Activated naive CD4-positive, alpha-beta T cell (primary cell): ENCODE measurements around the gene SLC12A1.
A peak's percentile ranks its signal among the peaks of the same experiment; 100 is the strongest.

Experiments used
- DNase-seq, 4 experiments: peaks; one replicate each; lab custom pipeline; 2025; lab: John Stamatoyannopoulos, UW

SLC12A1 gene

DNA sequence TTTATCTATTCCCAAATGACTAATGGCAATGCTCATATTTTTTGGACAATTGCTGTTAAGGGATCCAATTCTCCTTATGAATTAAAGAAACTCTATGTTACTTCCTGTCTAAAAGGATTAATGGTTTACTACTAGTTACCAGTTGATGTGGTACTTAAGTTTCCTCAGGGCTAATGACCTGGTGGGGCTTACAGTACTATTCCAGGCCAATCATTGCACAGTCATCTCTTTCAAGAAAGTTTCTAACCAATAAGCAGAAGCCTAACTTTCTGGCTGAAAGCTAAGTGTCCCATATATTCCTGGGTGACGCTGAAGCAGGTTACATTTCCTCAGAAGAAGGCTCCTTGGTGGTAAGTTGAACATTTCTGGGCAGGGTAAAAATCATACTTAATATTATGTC, at the start of gene SLC12A1:
Gene SLC12A1, plus strand, starts transcription at position 322 of the 400 bp plus-strand sequence. CDS start 1,418 bp downstream, outside the sequence.
- DNase-seq: no peak

- DNase-seq: no peak
These were observed 37.5 kb upstream of the SLC12A1 start for GRCh38 chr15:48168616-48169015.

DNA sequence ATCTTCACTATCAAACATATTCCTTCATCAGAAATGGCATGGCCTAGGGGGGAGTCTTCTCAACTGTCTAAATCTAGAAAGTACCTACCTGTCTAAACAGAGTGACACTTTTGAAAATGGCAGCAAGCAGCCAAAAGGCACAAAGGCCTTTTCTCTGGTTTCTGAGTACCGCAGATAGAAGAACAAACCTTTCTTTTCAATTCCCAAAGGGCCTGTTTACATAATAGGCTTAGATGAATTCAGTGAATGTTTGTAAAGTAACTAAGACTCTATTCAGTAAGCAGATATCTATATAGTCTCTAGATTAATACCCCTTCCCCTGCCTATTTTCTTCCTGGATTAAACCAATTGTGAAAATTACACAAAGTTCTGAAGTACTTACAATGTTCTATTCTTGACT, 35.1 kb upstream of the SLC12A1 start:
- no peak for DNase-seq

DNA sequence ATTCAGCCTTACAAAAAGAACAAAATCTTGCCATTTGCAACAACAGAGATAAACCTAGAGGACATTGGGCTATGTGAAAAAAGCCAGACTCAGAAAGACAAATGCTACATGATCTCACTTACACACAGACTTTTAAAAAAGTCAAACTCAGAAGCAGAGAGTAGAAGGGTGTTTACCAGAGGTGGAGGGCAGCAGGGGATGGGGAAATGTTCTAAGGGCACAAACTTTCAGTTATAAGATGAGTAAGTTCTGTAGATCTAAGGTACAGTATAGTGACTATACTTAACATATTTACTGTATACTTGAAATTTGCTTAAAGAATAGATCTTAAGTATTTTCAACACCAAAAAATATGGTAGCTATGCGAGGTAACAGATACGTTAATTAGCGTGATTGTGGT, 31.0 kb upstream of the SLC12A1 start:
- no peak for DNase-seq

GRCh38 chr15:48176112-48176511, 30.0 kb upstream of the SLC12A1 start:
- DNase-seq: no peak

- DNase-seq: no peak
These were observed 29.1 kb upstream of the SLC12A1 start for GRCh38 chr15:48176957-48177356.

DNA sequence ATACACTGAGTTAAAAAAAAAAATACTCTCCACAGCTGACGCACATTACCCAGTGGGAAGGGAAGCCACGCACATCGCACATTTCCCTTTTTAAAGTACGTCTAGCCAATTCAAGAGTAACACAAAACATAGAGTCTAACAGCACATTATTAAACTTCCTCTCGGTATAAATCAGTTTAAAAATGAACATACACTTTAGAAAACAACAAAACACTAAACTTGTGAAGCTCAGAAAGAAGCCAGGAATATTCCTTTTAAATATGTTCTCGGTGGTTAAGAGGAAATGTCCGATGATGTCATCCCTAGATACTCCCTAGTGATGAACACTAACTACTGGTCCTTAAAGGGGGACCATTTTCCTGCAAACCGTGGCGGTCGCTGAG, 28.7 kb upstream of the SLC12A1 start:
- DNase-seq: no peak

DNA sequence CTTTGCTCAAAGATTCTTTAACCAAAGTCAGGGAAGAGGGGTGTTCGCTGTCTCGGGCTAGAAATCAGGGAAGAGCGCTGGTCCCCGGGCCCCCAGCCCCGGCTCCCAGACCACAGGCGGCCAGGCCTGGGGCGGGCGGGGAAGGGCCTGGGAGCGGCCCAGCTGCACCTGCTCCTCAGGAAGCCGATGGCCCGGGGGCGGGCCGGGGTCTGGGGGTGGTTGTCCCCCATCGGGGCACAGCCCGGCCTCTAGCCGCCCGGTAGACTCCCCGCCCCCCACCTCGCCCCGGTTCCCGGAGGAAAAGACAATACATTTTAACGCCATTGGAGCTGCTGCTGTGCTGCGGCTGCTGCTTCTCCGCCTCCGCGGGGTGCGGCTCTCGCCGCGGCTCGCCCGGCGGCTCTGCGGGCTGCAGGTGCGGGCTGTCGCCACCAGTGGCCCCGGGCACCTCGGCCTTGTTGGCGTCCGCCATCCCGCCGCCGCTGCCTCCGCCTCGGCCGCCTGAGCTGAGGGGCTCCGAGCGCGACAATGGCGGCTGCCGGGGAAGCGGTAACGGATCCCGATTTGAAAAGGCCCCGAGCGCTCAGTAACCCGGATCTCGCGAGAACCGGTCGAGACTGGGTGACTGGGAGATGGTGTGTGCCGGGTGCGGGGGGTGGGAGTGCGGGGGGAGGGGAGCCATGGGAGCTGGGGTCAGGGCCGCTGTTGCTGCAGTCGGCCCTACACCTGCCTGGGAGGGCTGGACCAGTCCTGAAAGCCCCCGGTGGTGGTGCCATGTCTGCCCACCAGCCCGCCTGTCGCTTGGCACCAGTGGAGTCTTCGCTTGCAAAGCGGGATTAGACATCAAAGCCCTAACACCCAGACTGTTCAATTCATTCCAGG, 28.1 kb upstream of the SLC12A1 start, which contains the start of gene MYEF2:
Gene MYEF2, minus strand, starts transcription at position 530 of the 882 bp plus-strand sequence. Its CDS starts 58 bp downstream, at position 472.
- peak in 3 of 4 experiments; percentile 11 to 38 (median 34) for DNase-seq

DNA sequence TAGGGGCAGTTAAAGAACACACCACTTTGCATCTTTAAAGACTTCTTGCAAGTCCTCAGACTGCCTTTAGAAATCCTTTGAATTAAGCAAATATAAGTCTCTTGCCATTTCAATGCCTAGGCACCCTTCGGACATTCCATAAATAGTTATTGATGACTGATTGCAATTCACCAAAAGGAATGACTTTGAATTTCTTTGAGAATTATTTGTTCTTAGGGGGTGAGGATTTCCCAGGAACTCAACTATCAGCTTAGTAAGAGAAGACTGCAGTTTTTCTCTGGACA, 27.5 kb upstream of the SLC12A1 start:
- no peak for DNase-seq

DNA sequence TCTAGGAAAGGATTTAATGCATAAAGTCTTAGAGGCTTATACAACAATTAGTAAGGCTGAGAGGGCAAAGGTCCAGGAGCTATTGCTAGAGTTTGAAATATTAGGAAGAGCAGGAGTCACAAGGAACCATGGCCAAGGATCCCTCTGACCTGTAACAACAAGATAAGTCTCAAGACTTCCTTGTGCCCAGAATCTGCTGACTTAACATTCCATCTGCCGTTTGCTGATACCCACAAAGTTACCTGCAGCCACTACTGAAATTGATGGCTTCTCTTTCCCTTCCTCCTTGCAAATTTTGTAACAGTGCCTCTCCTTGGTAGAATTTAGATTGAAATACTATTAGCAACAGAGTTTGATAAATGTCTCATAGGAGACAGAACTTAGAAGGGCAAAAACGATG, 23.4 kb upstream of the SLC12A1 start:
- DNase-seq: no peak

DNA sequence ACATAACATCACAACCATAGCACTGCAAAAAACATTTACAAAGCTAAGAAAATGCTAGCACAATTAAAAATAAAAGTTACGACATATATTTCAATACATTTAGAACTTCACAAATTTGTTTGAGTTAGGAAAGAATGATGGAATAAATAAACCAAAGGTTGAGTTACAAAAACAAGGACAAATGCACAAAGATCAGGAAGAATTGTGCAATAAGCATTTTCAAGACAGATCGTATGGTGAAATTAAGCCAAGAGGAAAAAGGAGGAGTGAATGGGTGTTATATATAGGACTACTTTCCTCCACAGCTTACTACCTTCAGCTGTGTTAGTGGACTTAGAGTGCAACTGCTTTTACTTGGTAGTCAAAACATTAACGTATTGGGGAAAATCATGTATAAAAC, 20.6 kb upstream of the SLC12A1 start:
- no peak for DNase-seq

DNA sequence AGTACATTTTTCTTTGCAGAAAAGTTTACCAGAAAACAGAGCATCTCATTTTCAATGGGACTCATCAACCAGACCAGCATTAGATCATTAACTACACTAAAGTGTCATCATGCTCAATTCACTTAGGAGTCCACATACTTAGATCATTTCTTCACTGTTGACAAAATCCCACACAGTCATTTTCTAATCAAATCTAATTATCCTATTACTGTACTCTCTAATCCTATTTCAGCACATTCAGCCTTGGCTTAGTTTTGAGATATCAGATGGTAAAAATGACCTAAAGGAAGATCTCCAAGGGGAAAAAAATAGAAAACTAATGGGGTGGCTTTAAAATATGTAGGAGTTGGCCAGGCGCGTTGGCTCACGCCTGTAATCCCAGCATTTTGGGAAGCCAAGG, 19.8 kb upstream of the SLC12A1 start:
- DNase-seq: no peak

DNA sequence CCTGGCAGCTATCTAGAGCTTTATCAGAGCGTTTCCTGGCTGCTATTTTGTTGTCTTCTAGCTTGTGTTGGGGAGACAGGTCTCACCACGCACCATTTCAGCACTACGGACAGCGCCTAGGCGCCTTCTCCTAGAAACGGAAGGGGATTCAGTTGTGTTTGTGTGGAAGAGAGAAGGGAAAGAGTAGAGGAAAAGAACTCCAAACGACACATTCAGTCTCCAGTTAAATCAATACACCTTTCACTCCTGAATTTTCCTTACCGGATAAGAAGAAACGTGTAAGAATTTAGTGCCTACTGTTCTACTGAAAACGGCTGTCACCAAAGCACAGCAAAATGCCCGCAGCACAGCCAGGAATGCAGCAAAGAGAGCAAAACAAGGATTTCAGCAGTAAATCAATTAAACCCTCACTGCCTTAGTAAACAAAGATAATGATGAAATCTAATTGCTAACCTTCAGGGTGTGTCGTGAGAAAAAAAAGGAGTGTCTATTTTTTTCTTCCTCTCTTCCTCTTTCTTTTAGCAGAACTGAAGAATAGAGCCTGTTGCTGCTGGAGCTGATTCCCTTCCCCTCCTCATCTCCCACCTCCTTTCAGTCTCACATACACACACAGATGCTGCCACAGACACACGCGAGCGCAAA, 15.0 kb upstream of the SLC12A1 start:
- DNase-seq: peak in 2 of 4 experiments; percentile 1

DNA sequence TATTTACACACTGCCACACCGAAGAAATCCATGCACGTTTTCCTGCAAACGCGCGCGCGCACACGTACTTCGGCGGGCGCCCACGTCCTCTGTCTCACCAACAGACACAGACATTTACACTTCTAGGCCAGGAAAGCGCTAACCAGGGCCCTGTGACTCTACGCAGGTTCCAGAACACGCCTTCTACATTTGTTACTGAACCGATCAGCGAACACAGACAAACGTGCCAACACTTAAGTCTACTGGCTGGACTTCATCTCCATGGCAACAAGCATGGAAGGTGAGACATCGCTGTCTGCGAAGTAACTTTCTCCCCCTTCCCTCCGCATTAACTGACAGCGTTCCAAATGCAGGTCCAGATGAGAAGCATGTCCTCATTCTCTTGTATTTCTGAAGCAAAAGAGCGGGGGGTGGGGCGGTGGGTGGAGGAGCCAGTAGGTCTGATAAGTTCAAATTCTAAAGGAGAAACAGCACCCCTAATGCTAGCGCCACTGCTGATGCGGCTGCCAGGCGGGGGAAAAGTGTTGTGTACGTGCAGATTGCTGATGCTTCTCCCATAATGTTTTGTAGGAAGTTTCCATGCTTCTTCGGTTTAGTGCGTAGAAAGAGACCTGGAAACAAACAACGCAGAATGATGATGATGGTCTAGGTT, 14.4 kb upstream of the SLC12A1 start, which contains the start of gene CTXN2:
Gene CTXN2, plus strand, starts transcription at position 92 of the 652 bp plus-strand sequence. CDS start 9,636 bp downstream, outside the sequence.
- no peak for DNase-seq

DNA sequence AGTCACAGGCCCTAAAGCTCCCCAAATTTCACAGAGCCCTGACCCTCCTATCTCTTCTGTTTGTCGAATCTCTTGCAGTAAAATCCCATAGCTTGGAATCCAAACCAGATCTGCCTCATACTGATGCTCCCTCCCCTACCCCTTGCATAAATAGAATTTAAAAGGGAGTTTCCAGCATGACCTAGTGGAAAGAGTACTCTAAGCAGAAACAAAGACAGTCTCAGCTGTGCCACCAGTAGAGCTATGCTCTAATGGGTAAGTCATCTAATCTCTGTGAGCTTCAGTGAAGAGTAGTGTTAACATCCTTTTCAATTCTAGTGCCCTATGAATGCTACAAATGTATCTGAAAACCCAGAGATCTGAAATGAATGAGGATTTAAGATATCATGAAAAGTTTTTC, 4.0 kb upstream of the SLC12A1 start:
- DNase-seq: no peak

GRCh38 chr15:48221261-48221660, 15.2 kb downstream of the SLC12A1 start:
- DNase-seq: no peak

- DNase-seq: no peak
These were observed 15.8 kb downstream of the SLC12A1 start for GRCh38 chr15:48221885-48222284.

- no peak for DNase-seq
These were observed 16.5 kb downstream of the SLC12A1 start for GRCh38 chr15:48222627-48223026.

- no peak for DNase-seq
These were observed 19.7 kb downstream of the SLC12A1 start for GRCh38 chr15:48225771-48226170.

DNA sequence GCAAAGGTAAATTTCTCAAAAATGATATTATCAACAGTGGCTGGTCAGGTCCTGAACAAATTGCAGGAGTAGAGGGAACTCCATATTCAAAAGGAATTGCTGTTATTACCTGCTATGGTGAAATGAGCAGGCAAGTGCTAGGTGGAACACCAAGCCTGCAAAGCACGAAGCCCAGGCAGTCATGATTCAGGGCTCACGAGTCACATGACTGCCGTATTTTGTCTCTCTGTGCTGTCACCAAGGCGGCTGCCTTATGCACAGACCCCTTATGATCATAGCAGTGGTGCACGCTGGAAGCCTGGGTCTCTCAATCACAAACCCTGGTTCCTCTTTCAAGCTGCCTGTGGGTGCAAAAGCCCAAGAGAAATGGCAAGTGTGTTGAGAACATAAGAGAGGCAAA, 24.4 kb downstream of the SLC12A1 start:
- no peak for DNase-seq

DNA sequence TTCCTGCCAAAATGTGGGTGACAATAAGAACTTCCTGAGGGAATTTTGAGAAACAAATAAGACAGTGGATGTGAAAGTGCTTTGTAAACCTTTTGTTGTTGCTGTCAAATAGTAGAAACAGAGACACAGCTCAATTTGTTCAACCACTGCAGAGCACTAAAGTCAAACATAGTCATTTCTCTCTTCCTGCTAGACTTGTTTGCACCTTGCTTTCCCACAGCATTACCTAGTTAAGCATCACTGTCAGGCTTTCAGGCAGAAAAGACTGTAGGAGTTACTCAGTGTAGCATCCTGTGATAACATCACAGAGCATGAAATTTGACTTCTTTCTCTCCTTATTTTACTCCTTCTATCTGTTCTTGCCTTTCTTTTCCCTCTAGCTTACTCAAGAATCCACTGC, 27.1 kb downstream of the SLC12A1 start:
- no peak for DNase-seq

- no peak for DNase-seq
These were observed 33.2 kb downstream of the SLC12A1 start for GRCh38 chr15:48239334-48239733.

DNA sequence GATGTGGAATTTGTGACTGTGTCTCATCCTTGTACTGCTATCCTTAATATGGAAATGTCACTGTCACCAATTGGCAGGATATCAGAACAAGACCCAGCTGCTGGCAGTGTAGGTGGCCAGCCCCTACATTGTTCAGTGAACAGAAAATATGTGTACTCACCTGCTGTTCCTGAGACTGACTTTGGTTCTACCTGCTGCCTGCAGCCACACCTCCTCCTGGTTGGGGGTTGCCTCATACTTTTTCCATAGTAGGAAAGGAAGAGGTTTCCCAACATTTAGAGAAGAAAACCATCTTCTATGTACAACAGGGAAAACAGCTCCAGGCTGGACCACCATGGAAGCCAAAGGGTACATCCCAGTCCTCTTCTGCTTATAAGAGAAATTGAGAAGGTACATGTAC, 35.9 kb downstream of the SLC12A1 start:
- DNase-seq: no peak
